ENCODE measurements around the gene MYADM.

- TF ChIP-seq CTCF (IDR thresholded peaks at IDR 0.05) (no peak), POLR2A (IDR thresholded peaks at IDR 0.05) (no peak)
These were observed 30.5 kb downstream of the MYADM start for GRCh38 chr19:53898166-53898565.

Data from lower leg skin (tissue), 3 donors.